GM18502 (cell line): ENCODE measurements around the gene GLIS1.

Source experiments
- ATAC-seq: cut with Tn5 transposase; IDR thresholded peaks from one replicate; pipeline ENCODE4 v1.9.1; 2021; ENCODE audit warnings: mild to moderate bottlenecking; ENCODE audit not compliant: unreplicated experiment, poor library complexity

The GLIS1 gene

DNA sequence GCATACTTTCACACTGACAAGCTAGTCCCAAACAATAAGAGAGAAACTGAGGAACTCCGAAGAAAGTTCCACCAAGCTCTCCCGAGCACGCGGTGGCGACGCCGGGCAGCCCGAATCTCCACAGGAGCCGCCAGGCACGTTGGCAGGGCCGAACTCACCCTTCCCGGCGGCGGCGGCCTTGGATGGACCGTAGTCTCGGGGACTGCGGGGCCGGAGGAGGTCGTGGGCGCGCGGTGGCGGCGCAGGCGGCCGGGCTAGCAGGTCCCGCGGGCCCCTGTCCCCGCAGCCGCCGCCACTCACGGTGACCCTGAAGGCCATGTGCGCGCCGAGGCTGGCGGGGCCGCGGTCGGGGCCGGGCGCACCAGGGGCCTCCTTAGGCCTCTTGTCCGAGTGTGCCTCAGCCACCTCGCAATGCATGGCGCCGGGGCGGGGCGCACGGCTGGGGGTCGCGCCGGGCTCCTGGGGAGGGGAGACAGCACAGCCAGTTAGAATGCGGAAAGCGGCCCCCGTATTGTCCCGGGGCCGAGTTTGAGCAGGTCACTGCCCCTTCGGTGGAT is 1.2 kb downstream of the GLIS1 start:
- ATAC-seq: no peak

GRCh38 chr1:53736290-53736689 is 2.7 kb downstream of the GLIS1 start:
- ATAC-seq: no peak

DNA sequence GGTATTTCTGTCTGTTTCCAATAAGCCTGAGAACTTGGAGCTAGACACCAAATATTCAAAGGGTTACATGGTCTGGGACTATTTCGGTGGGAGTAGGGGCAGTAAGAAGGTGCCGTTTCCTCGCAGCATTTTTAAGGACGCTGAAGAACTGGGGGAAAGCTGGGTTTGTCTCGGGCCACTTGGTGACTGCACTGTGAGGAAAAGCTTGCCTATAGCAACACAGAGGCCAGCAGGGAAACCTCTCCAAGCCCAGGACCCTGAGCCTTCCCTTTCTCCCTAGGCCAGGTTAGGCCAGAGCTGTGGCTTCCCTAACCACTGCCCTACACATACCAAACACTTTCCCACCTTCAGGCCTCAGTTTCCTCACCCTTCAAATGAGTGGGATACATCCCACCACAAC is 3.3 kb downstream of the GLIS1 start:
- ATAC-seq: no peak

- no peak for ATAC-seq
Observed at GRCh38 chr1:53735261-53735660, 3.7 kb downstream of the GLIS1 start.

GRCh38 chr1:53734650-53735211 is 4.2 kb downstream of the GLIS1 start:
- ATAC-seq: no peak

DNA sequence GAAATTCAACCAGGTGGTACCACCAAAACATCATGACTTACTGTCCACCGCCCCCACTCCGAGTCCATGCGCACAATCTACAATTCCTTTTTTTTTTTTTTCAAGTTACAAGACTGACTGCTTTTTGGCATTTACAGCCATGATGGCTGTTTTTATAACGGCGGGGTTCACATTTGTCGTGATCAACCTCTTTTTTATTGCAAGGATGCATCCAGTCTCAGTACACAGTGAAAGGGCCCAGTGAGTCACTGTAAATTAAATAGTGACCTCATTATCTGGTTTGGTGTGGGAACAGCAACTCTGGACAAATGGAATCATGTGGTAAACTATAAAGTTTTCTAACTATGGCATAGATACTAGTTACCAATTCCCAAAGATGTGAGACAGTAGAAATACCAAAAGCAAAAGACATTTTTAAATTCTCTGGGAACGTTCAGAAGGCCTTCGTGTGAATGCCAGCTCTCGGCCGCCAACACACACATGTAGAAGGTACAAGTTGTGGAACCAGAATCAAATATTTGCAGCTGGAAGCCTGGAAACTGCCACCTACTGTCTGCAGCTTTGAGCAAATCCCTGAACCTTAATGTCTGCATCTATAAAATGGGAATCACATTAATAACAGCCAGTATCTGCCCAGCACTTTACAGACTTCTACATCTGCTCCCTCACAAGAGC is 4.9 kb downstream of the GLIS1 start:
- no peak for ATAC-seq

DNA sequence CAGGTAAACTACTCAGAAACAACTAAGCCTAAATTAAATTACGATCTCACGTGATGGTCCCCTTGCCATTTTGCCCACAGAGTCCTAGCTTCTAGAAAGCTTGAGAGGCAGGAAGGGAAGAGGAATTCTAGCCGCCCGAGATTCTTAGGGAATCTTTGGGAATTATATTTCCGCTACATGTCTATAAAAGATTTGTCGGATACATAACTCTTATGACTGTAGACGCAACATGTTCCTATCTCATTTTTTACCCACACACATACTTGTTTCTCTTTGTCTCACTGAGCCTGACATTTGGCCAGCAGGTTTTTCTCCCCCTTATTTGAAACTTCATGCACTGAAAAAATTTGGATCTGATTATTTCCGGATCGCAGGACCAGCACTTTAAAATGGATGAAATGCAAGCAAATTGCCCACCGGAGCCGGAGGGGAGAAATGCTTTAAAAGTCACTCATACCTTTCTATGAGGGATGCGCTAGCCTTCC is 5.5 kb downstream of the GLIS1 start:
- no peak for ATAC-seq

GRCh38 chr1:53732912-53733317 is 6.0 kb downstream of the GLIS1 start:
- no peak for ATAC-seq

GRCh38 chr1:53732409-53732808 is 6.6 kb downstream of the GLIS1 start:
- ATAC-seq: no peak

- ATAC-seq: no peak
Observed at GRCh38 chr1:53731779-53732305, 7.1 kb downstream of the GLIS1 start.

- no peak for ATAC-seq
Observed at GRCh38 chr1:53731043-53731600, 7.8 kb downstream of the GLIS1 start.

GRCh38 chr1:53730224-53730865 is 8.6 kb downstream of the GLIS1 start:
- ATAC-seq: no peak

DNA sequence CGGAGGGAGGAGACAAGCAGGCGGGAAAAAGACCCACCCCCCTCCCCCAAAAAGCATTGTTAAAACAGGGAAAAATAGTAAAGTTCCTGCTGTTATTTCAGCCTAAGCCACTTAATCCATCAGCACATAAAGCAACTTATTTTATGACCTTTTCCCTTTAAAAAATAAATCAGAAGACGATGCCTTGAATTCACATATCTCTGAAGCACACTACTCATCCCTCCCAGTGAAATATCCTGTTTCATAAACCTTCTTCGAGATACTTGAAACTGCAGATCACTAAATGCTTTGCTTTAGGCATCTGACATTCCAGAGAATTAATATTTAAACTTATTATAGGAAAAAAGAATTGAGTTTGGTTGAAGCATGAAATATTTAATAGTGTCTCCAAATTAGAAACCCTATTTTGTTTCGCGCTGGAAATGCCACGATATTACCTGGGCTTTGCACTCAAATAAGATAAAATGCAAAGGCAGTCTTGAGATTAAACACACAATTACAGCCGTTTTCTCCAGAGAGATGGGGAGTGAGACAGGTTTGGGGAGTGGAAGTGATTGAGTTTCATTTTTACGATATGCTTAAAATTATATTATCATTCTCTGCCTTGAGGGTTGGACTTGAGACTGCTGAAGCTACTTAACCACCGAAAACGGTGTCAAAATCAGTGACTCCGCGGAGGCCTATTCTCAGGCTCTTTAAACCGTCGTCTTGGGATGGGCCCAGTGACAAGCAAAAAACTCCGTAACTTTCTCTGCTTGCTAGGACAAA is 9.3 kb downstream of the GLIS1 start:
- no peak for ATAC-seq

GRCh38 chr1:53728702-53729455 is 10.1 kb downstream of the GLIS1 start:
- no peak for ATAC-seq

DNA sequence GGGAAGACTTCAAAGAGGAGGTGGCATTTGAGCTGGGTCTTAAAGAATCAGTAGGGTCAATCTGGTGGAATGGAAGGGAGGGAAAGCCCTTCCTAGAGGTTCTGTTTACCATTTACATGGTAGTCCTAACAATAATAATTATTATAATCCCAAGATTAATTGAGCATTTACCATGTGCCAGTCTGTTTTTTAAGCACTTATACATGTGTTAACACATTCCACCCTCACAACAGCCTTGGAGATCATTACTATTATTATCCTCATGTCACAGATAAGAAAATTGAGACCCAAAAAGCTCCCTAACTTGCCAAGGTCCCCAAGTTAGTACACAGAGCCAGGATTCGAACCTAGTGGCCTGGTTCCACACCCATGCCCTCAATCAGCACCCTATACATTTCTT is 10.8 kb downstream of the GLIS1 start:
- no peak for ATAC-seq

- no peak for ATAC-seq
Observed at GRCh38 chr1:53727461-53728092, 11.4 kb downstream of the GLIS1 start.

- ATAC-seq: no peak
Observed at GRCh38 chr1:53726009-53726600, 12.9 kb downstream of the GLIS1 start.

- ATAC-seq: no peak
Observed at GRCh38 chr1:53725238-53725689, 13.7 kb downstream of the GLIS1 start.

DNA sequence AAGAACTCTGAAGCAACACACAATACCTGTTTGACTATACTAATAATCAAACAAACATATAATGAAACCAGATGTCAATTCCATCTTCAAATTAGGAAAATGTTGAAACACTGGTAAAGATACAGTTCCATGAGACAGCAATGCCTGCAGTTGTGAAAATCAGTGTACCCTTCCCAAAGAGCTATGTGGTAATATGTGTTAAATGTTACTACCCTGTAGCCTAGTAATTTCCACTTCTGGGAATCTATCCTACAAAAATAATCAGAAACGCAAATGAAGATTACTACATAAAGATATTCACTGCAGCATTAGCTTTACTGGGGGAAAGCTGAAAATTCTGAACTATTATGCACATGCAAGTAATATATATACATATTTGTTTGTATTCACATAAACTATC is 16.9 kb downstream of the GLIS1 start:
- ATAC-seq: no peak
